ENCODE results near the gene UBR7. TPM values are rescaled to one million over a fixed set of nuclear protein-coding genes. Genes with fewer than 3 reads are reported as not detected.

The UBR7 gene
- total and polyA plus RNA-seq, 12 donors: 7.8 to 32.9 (median 17.9) TPM

DNA sequence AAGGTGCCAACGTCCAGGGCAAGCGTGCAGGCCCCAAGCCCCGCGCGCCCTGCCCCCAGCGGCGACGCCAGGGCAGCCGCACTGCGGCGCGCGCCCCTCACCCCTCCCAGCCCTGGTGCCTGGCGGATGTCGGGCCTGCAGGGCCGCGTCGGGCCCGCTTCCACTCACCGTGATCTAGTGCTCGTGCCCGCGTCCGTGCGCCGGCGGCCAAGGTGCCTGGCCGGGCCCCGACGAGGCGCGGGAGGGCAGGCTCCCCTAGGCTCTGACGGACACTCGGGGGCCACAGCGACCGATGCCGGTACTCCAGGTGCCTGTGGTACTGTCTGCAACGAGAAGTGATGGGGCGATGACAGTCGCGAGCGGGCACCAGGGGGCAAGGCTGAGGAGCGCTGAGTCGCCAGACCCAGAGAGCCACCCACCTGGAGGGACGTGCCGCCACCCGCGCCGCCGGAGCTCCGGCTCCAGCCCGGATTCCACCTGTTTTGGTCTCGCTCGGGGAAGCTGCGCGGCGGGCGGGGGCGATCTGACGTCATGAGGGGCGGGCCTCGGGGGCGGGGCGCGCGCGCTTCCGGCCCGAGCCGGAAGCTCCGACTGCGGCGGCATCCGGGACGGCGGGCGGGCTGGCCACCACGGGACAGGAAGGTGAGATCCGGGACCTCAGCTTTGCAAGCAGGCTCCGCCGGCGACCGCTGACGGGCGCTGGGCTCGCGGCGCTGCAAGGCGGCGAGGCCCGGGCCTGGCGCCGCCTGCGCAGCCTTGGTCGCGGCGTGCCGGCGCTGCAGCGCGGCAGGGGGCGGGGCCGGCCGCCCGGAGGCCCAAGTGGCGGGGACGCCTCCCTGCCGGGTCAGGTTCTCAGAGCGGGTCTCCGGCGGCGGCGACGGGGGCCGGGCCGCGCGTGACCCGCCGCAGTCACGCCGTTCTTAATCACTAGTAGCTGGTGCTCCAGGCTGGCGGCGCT is 22.4 kb upstream of the UBR7 start, which contains the start of the genes LYSET and MOAP1:
Gene LYSET, plus strand, starts transcription at position 927 of the 958 bp plus-strand sequence. CDS start 89 bp downstream, outside the sequence.
Gene MOAP1, minus strand, starts transcription at position 507 of the 958 bp plus-strand sequence. CDS start 655 bp downstream, outside the sequence.
- Histone ChIP-seq H3K4me1 (replicated peaks in 1 of 2) (peaks cover 9 to 34% of the 10 kb centered on the region in 2 donors), H3K9me3 (replicated peaks in 1 of 3) (no peaks in the 10 kb centered on the region), H3K4me3 (peak within 1 kb of the TSS; percentile 74 to 95 (median 92)), H3K36me3 (replicated peaks in 1 of 2) (peaks cover 0 to 10% of the 10 kb centered on the region in 2 donors), H3K27me3 (no peaks in the 10 kb centered on the region), H3K27ac (peak within 1 kb of the TSS; percentile 54 to 98 (median 89))
- TF ChIP-seq, protein P1, sequence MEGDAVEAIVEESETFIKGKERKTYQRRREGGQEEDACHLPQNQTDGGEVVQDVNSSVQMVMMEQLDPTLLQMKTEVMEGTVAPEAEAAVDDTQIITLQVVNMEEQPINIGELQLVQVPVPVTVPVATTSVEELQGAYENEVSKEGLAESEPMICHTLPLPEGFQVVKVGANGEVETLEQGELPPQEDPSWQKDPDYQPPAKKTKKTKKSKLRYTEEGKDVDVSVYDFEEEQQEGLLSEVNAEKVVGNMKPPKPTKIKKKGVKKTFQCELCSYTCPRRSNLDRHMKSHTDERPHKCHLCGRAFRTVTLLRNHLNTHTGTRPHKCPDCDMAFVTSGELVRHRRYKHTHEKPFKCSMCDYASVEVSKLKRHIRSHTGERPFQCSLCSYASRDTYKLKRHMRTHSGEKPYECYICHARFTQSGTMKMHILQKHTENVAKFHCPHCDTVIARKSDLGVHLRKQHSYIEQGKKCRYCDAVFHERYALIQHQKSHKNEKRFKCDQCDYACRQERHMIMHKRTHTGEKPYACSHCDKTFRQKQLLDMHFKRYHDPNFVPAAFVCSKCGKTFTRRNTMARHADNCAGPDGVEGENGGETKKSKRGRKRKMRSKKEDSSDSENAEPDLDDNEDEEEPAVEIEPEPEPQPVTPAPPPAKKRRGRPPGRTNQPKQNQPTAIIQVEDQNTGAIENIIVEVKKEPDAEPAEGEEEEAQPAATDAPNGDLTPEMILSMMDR (IDR thresholded peaks at IDR 0.05): peak in 5 of 6 experiments; percentile 17 to 41 (median 31)
- TF ChIP-seq POLR2A (IDR thresholded peaks at IDR 0.05): peak; percentile 62 to 70
- intact Hi-C loops (cut with DNase I): no loop called here
- peak; percentile 89 to 92 (median 90) for DNase-seq
- 0% methylated on average over 1 to 124 of the region's 124 CpGs for WGBS, 4 donors

DNA sequence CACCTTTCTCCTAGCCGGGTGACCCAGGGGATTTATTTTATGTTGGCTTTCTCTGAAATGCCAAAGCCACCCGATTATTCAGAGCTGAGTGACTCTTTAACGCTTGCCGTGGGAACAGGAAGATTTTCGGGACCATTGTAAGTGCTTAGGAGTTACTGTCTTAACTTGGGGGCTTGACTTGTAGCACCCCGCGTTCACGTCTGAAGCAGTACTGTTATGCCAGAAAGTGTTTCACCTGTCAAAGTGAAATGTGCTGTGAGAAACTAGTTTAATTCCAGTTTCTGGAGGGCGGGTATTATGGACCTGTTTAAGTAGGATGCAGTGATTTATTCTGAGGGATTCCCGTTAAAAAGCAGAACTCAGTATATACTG is 21.7 kb upstream of the UBR7 start:
- no peak for TF ChIP-seq POLR2A (IDR thresholded peaks at IDR 0.05)
- TF ChIP-seq, protein P1 (IDR thresholded peaks at IDR 0.05): no peak
- no peaks in the 10 kb centered on the region for H3K27me3 ChIP-seq
- peaks cover 9 to 34% of the 10 kb centered on the region in 2 donors for H3K4me1 ChIP-seq (replicated peaks in 1 of 2)
- H3K27ac ChIP-seq: peak overlapping the region; percentile 19 to 98 (median 89)
- DNase-seq: no peak
- peaks cover 0 to 10% of the 10 kb centered on the region in 2 donors for H3K36me3 ChIP-seq (replicated peaks in 1 of 2)
- intact Hi-C loops (cut with DNase I): no loop called here
- no peaks in the 10 kb centered on the region for H3K9me3 ChIP-seq (replicated peaks in 1 of 3)
- WGBS, 4 donors: 0 to 1% (median 1%) methylated on average over 8 to 10 of the region's 10 CpGs
- peak overlapping the region; percentile 74 to 95 (median 92) for H3K4me3 ChIP-seq

DNA sequence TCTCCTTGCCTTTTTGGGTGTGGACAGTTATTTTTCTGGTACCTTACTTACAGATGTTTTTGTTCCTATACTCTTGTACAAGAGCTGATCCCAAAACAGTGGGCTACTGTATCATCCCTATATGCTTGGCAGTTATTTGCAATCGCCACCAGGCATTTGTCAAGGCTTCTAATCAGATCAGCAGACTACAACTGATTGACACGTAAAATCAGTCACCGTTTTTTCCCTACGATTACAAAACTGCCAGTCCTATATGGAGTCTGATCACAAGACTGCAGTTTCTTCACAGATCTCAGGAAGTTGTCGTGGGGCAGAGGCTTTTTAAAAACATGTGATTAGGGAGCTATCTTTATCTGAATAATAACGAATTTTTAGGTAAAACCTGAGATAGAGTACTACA is 20.6 kb upstream of the UBR7 start:
- H3K9me3 ChIP-seq (replicated peaks in 1 of 3): no peaks in the 10 kb centered on the region
- H3K4me1 ChIP-seq (replicated peaks in 1 of 2): peaks cover 9 to 34% of the 10 kb centered on the region in 2 donors
- no peak for TF ChIP-seq POLR2A (IDR thresholded peaks at IDR 0.05)
- TF ChIP-seq, protein P1 (IDR thresholded peaks at IDR 0.05): no peak
- H3K36me3 ChIP-seq (replicated peaks in 1 of 2): peaks cover 0 to 9% of the 10 kb centered on the region in 2 donors
- intact Hi-C loops (cut with DNase I): no loop called here
- DNase-seq: peak in 1 of 7 donors; percentile 39
- H3K27ac ChIP-seq: peak overlapping the region in 3 of 5 donors; percentile 3 to 89 (median 9)
- no peaks in the 10 kb centered on the region for H3K27me3 ChIP-seq
- 68 to 84% (median 76%) methylated on average over 6 of the region's 6 CpGs for WGBS, 4 donors
- H3K4me3 ChIP-seq: no peak overlapping the region

DNA sequence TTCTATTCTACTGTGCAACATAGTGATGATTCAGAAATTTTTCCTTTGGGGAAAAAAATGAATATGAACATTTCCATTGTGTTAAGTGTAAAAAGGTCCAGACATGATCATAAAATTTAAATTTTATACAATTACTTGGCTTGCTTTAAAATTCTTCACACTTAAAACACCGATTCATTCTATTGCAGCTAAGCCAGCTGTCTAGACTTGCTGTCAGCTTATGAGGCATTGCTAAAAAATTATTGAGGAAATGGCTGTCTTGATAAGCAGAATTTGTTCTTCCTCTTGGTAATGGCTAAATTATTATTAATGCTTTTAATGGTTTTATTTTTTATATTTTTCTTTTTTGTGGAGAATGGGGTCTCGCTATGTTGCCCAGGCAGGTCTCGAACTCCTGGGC is 20.1 kb upstream of the UBR7 start:
- WGBS, 4 donors: 93 to 96% (median 95%) methylated on average over 3 of the region's 3 CpGs
- H3K27ac ChIP-seq: peak overlapping the region in 1 of 5 donors; percentile 9
- DNase-seq: no peak
- H3K36me3 ChIP-seq (replicated peaks in 1 of 2): peaks cover 0 to 7% of the 10 kb centered on the region in 2 donors
- H3K4me3 ChIP-seq: no peak overlapping the region
- peaks cover 9 to 34% of the 10 kb centered on the region in 2 donors for H3K4me1 ChIP-seq (replicated peaks in 1 of 2)
- TF ChIP-seq, protein P1 (IDR thresholded peaks at IDR 0.05): no peak
- TF ChIP-seq POLR2A (IDR thresholded peaks at IDR 0.05): no peak
- intact Hi-C loops (cut with DNase I): no loop called here
- H3K27me3 ChIP-seq: no peaks in the 10 kb centered on the region
- no peaks in the 10 kb centered on the region for H3K9me3 ChIP-seq (replicated peaks in 1 of 3)
